DND-41 (cell line): ENCODE measurements around the gene HSPA1B.
A peak's percentile ranks its signal among the peaks of the same experiment; 100 is the strongest.
"Not testable (repeated sequence)": the region's sequence is repeated elsewhere in the genome, so short reads cannot be mapped to it uniquely, and the experiment has no call there.

ENCODE experiments used
- ATAC-seq: fragments of 200-7000 bp; cut with Tn5 transposase; 3 replicates; pipeline ENCODE4 v1.9.1; 2021; ENCODE audit warnings: low read depth; ENCODE audit not compliant: insufficient read depth
- DNase-seq: peaks from one replicate; pipeline ENCODE4 v3.0.0-alpha.2; 2020
- H2AFZ ChIP-seq: 2 replicates; pipeline ENCODE4 v1.6.0; 2012; ENCODE audit warnings: low read depth, low read length
- H3K27ac ChIP-seq: 2 replicates; pipeline ENCODE4 v1.5.1; 2012; ENCODE audit warnings: low read length, inconsistent platforms
- H3K27me3 ChIP-seq: fragments of 200-600 bp; sonication (generic); 2 replicates; pipeline ENCODE4 v1.6.0; 2012; ENCODE audit warnings: low read length, mild to moderate bottlenecking, inconsistent platforms; ENCODE audit not compliant: insufficient read depth, poor library complexity
- H3K36me3 ChIP-seq: 2 replicates; pipeline ENCODE4 v1.5.1; 2012; ENCODE audit warnings: low read length, inconsistent platforms; ENCODE audit not compliant: insufficient read depth
- H3K4me1 ChIP-seq: 2 replicates; pipeline ENCODE4 v1.5.1; 2012; ENCODE audit warnings: mild to moderate bottlenecking, low read length; ENCODE audit not compliant: insufficient read depth
- H3K4me2 ChIP-seq: 2 replicates; pipeline ENCODE4 v1.6.0; 2012; ENCODE audit warnings: mild to moderate bottlenecking, moderate library complexity, low read length, inconsistent platforms; ENCODE audit not compliant: insufficient read depth
- H3K4me3 ChIP-seq, 2 experiments: fragments of 200-600 bp in 1 of 2; shearing (Covaris generic) in 1 of 2; 2 replicates each; pipeline ENCODE4 v1.5.1; 2012 to 2016; ENCODE audit warnings: inconsistent platforms in 2 of 2, low read length in 2 of 2, mild to moderate bottlenecking in 2 of 2, low read depth in 1 of 2, moderate library complexity in 1 of 2
- H3K79me2 ChIP-seq: 2 replicates; pipeline ENCODE4 v1.6.0; 2012; ENCODE audit warnings: low read length, inconsistent platforms; ENCODE audit not compliant: insufficient read depth
- H3K9ac ChIP-seq: 2 replicates; pipeline ENCODE4 v1.6.0; 2012; ENCODE audit warnings: low read depth, mild to moderate bottlenecking, inconsistent platforms, low read length, moderate library complexity
- H3K9me3 ChIP-seq: 2 replicates; pipeline ENCODE4 v1.5.1; 2012; ENCODE audit warnings: low read length, moderate library complexity, mild to moderate bottlenecking, inconsistent platforms; ENCODE audit not compliant: insufficient read depth, severe bottlenecking
- H4K20me1 ChIP-seq: 2 replicates; pipeline ENCODE4 v1.6.0; 2012; ENCODE audit warnings: low read length; ENCODE audit not compliant: insufficient read depth
- CTCF ChIP-seq: IDR thresholded peaks from 2 replicates; pipeline ENCODE4 v1.5.1; 2012; ENCODE audit warnings: borderline replicate concordance, low read length, moderate library complexity, mild to moderate bottlenecking; ENCODE audit not compliant: poor library complexity, severe bottlenecking; ENCODE audit errors: extremely low read depth
- EZH2 ChIP-seq: IDR thresholded peaks from 3 replicates; pipeline ENCODE4 v1.6.1; 2012; ENCODE audit warnings: borderline replicate concordance, low read depth, mild to moderate bottlenecking, moderate library complexity, low read length, inconsistent platforms; ENCODE audit not compliant: severe bottlenecking

HSPA1B gene

GRCh38 chr6:31819871-31820299 is 7.7 kb upstream of the HSPA1B start:
- Histone ChIP-seq H3K9me3 (no peaks in the 10 kb centered on the region), H3K4me1 (peaks cover 24% of the 10 kb centered on the region), H2AFZ (no peak overlapping the region), H3K36me3 (no peaks in the 10 kb centered on the region), H3K4me2 (no peak overlapping the region), H3K79me2 (peaks cover 2% of the 10 kb centered on the region; the same call in 1 of the 2 replicates), H4K20me1 (no peaks in the 10 kb centered on the region), H3K27me3 (no peaks in the 10 kb centered on the region), H3K27ac (no peak overlapping the region), H3K4me3 (no peak overlapping the region), H3K9ac (no peak overlapping the region)
- TF ChIP-seq CTCF = no peak
- TF ChIP-seq EZH2 = no peak
- no peak for DNase-seq
- ATAC-seq = no peak

DNA sequence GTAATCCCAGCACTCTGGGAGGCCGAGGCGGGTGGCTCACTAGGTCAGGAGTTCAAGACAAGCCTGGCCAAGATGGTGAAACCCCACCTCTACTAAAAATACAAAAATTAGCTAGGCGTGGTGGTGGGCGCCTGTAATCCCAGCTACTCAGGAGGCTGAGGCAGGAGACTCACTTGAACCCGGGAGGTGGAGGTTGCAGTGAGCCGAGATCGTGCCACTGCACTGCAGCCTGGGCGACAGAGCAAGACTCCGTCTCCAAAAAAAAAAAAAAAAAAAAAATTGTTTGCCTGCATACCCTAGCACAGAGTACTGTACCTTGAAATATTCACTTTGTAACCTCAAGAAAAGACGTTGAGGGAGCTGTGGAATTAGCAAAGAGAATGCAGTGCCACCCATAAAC is 7.1 kb upstream of the HSPA1B start:
- H2AFZ ChIP-seq, H3K79me2 ChIP-seq, ATAC-seq, H3K27me3 ChIP-seq, H3K36me3 ChIP-seq, H4K20me1 ChIP-seq, H3K4me3 ChIP-seq, DNase-seq, H3K27ac ChIP-seq, H3K9me3 ChIP-seq, H3K9ac ChIP-seq: not testable (repeated sequence)
- H3K4me2 ChIP-seq = peak overlapping the region; percentile 95; the same call in 1 of the 2 replicates
- H3K4me1 ChIP-seq = peaks cover 26% of the 10 kb centered on the region

DNA sequence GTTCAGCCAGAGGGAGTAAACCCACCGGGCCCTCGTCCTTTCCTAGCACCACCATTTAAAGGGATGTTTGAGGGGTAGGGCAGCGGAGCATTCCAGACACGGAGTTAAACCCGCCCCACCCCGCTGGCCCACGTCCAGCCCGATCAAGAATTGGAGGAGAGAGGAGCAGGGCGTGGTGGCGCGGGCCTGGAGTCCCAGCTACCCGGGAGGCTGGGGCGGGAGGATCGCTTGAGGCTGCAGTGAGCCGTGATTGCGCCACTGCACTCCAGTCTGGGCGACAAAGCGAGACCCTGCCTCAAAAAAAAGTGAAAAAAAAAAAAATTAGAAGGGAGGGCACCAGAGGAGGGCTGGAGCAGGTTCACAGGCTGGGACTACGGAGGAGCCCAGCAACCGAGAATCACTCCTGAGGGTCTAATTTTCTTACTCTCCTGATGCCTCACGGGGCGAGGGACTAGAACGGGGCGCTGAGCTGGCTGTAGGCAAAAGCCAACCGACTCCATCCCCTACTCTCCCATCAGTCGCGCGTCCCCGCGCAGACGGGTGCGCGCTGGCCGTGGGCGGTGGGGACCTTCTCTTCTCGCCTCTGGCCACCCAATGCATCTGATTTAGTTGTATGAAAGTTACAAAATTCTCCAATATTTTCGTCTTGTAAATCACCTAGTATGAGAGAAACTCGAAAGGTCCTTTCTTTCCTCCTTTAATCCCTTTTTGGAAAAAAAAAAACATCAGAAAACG is 6.1 kb upstream of the HSPA1B start:
- Histone ChIP-seq H3K9me3 (no peaks in the 10 kb centered on the region), H3K36me3 (no peaks in the 10 kb centered on the region), H2AFZ (peak overlapping the region; percentile 99), H3K4me1 (peaks cover 37% of the 10 kb centered on the region), H3K27me3 (no peaks in the 10 kb centered on the region), H3K79me2 (peaks cover 2% of the 10 kb centered on the region; the same call in 1 of the 2 replicates), H3K4me2 (peak overlapping the region; percentile 95), H4K20me1 (no peaks in the 10 kb centered on the region), H3K9ac (peak overlapping the region; percentile 75), H3K27ac (peak overlapping the region; percentile 73), H3K4me3 (peak overlapping the region; percentile 41 to 93)
- no peak for TF ChIP-seq EZH2
- no peak for TF ChIP-seq CTCF
- DNase-seq (peak; percentile 50), ATAC-seq (peak; percentile 53)

DNA sequence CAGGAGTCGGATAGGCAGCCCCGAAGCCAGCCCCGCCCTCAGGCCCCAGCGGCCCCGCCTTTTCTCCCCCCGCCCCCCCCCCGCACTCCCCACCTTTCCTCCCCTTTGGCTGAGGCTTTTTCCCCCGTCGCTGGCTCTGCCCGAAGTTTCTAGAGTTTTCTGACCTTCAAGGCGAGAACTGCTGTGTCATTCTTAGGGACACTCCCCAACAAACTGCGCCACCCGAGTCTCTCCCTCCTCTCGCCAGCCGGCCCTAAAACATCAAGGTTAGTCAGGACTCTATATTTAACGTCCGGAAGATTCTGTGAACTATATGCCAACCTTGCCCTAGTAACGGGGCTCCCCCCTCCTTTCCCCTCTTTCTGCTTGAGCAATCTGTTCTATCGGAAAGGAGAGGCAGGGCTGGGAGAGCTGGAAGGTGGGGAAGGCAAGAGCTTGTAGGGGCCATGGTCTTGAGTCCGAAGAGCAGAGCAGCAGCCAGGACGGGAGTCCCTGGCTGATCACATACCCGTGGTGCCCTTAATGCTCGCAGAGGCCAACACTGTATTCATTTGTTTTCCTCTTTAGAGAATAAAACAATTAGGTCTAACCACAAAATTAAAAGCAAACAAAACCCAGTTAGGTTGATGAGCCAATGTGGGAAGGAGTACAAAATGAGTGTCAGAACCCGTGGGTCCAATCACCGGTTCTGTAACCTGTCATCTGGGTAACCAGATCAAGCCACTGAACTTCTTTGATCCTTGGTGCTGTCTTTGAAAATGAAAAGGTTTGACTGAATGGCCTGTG is 5.3 kb upstream of the HSPA1B start:
- DNase-seq (peak; percentile 64), ATAC-seq (peak; percentile 48)
- Histone ChIP-seq H3K27me3 (no peaks in the 10 kb centered on the region), H3K9ac (peak overlapping the region; percentile 75), H3K4me2 (peak overlapping the region; percentile 95), H3K79me2 (peaks cover 2% of the 10 kb centered on the region; the same call in 1 of the 2 replicates), H3K27ac (peak overlapping the region; percentile 83), H3K36me3 (no peaks in the 10 kb centered on the region), H2AFZ (peak overlapping the region; percentile 99), H4K20me1 (no peaks in the 10 kb centered on the region), H3K4me3 (peak overlapping the region; percentile 41 to 93; a peak in 3 of 4 replicates), H3K4me1 (peaks cover 44% of the 10 kb centered on the region), H3K9me3 (no peaks in the 10 kb centered on the region)
- TF ChIP-seq CTCF (no peak), EZH2 (no peak)

DNA sequence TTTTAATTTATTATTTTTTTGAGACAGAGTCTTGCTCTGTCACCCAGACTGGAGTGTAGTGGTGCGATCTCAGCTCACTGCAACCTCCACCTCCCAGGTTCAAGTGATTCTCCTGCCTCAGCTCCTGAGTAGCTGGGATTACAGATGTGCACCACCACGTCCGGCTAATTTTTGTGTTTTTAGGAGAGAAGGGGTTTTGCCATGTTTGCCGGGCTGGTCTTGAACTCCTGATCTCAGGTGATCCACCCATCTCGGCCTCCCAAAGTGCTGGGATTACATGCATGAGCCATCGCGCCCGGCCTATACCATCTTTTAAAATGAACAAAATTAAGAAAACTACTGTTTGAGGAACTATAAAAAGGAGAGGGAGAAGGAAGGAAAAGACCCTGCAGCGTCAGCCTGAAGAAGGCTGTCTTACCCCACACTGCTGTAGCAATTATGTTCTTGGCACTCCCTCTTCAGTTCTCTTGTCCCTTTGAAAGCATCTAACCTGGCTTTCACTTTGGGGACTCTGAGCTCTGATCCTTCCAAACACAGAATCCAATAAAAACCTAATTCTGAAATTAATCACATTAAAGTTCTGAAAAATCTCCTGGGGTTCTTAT is 3.8 kb upstream of the HSPA1B start:
- H3K4me3 ChIP-seq, ATAC-seq, H3K79me2 ChIP-seq, H4K20me1 ChIP-seq, H3K36me3 ChIP-seq, H2AFZ ChIP-seq, H3K9ac ChIP-seq, H3K9me3 ChIP-seq, DNase-seq, H3K27ac ChIP-seq, H3K4me2 ChIP-seq, H3K27me3 ChIP-seq: not testable (repeated sequence)
- H3K4me1 ChIP-seq = peaks cover 44% of the 10 kb centered on the region
